B cell (primary cell): ENCODE results near the gene SPDYE3.

Source experiments
- EZH2 ChIP-seq: IDR thresholded peaks from 2 replicates; pipeline ENCODE4 v1.6.1; 2012; ENCODE audit warnings: borderline replicate concordance, low read depth, mild to moderate bottlenecking, moderate library complexity, low read length; ENCODE audit not compliant: insufficient read depth, poor library complexity, severe bottlenecking
- TF ChIP-seq, protein P1 (sequence below): fragments of 200-600 bp; IDR thresholded peaks from one replicate; pipeline ENCODE4 v1.8.0; 2022; ENCODE audit warnings: antibody characterized with exemption, mild to moderate bottlenecking

DNA sequence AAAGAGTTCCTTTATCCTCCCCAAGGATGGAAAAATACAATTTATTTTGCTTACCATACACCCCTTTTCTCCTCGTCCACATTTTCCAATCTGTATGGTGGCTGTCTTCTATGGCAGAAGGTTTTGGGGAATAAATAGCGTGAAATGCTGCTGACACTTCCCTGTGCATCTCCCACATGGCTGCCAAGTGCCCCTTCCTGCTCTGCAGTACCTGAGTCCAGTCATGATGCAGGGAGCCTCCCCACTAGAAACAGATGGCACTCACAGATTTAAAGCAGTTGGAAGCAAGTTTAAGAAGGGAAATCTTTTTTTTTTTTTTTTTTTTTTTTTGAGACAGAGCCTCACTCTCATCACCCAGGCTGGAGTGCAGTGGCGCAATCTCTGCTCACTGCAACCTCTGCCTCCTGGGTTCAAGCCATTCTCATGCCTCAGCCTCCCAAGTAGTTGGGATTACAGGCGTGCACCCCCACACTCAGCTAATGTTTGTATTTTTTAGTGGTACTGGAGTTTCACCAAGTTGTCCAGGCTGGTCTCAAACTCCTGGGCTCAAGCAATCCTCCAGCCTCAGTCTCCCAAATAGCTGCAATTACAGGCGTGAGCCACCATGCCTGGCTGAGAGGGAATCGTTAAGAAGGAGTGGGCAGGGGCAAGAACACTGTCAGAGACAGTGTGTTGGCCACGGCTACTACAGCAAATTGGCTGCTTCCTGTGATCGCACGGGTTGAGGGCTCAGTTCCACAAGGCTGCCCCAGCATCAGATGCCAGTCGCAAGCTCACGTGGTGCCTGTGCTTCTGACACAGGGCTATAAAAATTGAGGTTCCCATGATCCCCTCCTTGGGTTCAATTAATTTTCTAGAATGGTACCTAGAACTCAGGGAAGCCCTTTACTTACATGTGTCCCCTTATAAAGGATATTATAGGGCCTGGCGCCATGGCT lies 60.4 kb downstream of the SPDYE3 start:
- TF ChIP-seq, protein P1, sequence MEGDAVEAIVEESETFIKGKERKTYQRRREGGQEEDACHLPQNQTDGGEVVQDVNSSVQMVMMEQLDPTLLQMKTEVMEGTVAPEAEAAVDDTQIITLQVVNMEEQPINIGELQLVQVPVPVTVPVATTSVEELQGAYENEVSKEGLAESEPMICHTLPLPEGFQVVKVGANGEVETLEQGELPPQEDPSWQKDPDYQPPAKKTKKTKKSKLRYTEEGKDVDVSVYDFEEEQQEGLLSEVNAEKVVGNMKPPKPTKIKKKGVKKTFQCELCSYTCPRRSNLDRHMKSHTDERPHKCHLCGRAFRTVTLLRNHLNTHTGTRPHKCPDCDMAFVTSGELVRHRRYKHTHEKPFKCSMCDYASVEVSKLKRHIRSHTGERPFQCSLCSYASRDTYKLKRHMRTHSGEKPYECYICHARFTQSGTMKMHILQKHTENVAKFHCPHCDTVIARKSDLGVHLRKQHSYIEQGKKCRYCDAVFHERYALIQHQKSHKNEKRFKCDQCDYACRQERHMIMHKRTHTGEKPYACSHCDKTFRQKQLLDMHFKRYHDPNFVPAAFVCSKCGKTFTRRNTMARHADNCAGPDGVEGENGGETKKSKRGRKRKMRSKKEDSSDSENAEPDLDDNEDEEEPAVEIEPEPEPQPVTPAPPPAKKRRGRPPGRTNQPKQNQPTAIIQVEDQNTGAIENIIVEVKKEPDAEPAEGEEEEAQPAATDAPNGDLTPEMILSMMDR = no peak
- no peak for TF ChIP-seq EZH2
